GM12878 (cell line): ENCODE results near the gene SLC24A4. TPM values are rescaled to one million over a fixed set of nuclear protein-coding genes. Genes with fewer than 3 reads are reported as not detected.

ENCODE experiments used
- ATAC-seq: fragments of 200-7000 bp; cut with Tn5 transposase; 3 replicates; pipeline ENCODE4 v1.9.1; 2020; ENCODE audit warnings: mild to moderate bottlenecking, moderate library complexity
- BruUV-seq: library from RNA; stranded (reverse); fragments of 400-500 nt; replicated peaks from 2 replicates; lab custom pipeline; 2021; lab: Mats Ljungman, UMichigan
- CTCF ChIA-PET: fragments of 300-600 bp; sonication (Branson Sonifier 250); formaldehyde crosslinking; extraction: SDS; loops from one replicate; lab custom pipeline; 2021; ENCODE audit warnings: inconsistent platforms; lab: Yijun Ruan, JAX
- POLR2A ChIA-PET: fragments of 350-600 bp; formaldehyde crosslinking; extraction: SDS; loops from one replicate; lab custom pipeline; 2021; ENCODE audit warnings: inconsistent platforms; lab: Charles Lee
- RAD21 ChIA-PET: fragments of 300-600 bp; sonication (Branson Sonifier 250); formaldehyde crosslinking; loops from one replicate; lab custom pipeline; 2023; ENCODE audit warnings: antibody characterized with exemption; ENCODE audit not compliant: unreplicated experiment; lab: Charles Lee
- SMC1A ChIA-PET: fragments of 300-600 bp; sonication (Branson Sonifier 250); formaldehyde crosslinking; loops from one replicate; lab custom pipeline; 2023; ENCODE audit not compliant: unreplicated experiment, uncharacterized antibody; lab: Charles Lee
- DNase-seq: peaks from one replicate; pipeline ENCODE4 v3.0.0-alpha.2; 2011; ENCODE audit warnings: low read depth, low spot score
- FAIRE-seq: peaks from 3 replicates; lab custom pipeline; 2011; peaks lifted over from hg19 to GRCh38; lab: Jason Lieb, UNC
- H2AFZ ChIP-seq: 2 replicates; pipeline ENCODE4 v1.6.0; 2011; ENCODE audit warnings: low read depth, low read length, control low read depth; ENCODE audit not compliant: control insufficient read depth
- H3K27ac ChIP-seq: 2 replicates; pipeline ENCODE4 v1.5.1; 2011; ENCODE audit warnings: control low read depth; ENCODE audit not compliant: control insufficient read depth, insufficient read depth
- H3K27me3 ChIP-seq, 2 experiments: replicated peaks in 1 of 2; 2 replicates each; pipeline versions ENCODE4 v1.6.0 to v1.6.1; 2011; ENCODE audit warnings: low read length in 1 of 2; ENCODE audit not compliant: control insufficient read depth in 2 of 2, insufficient read depth in 2 of 2
- H3K36me3 ChIP-seq, 2 experiments: 2 replicates each; pipeline ENCODE4 v1.5.1; 2011; ENCODE audit warnings: low read length in 1 of 2; ENCODE audit not compliant: control insufficient read depth in 2 of 2, insufficient read depth in 2 of 2
- H3K4me1 ChIP-seq: 2 replicates; pipeline ENCODE4 v1.6.1; 2011; ENCODE audit warnings: mild to moderate bottlenecking, low read length, moderate library complexity, mixed read lengths; ENCODE audit not compliant: control insufficient read depth, insufficient read depth
- H3K4me2 ChIP-seq: 2 replicates; pipeline ENCODE4 v1.6.0; 2011; ENCODE audit warnings: control low read depth; ENCODE audit not compliant: control insufficient read depth, insufficient read depth
- H3K4me3 ChIP-seq: fragments of 200-600 bp; sonication (generic); 2 replicates; pipeline ENCODE4 v1.5.1; 2016
- H3K79me2 ChIP-seq: 2 replicates; pipeline ENCODE4 v1.6.0; 2011; ENCODE audit warnings: low read length; ENCODE audit not compliant: control insufficient read depth, insufficient read depth
- H3K9ac ChIP-seq: 2 replicates; pipeline ENCODE4 v1.8.0; 2011; ENCODE audit warnings: low read length, control low read depth, mixed read lengths; ENCODE audit not compliant: control insufficient read depth, insufficient read depth
- H3K9me3 ChIP-seq: replicated peaks from 3 replicates; pipeline ENCODE4 v1.5.1; 2011; ENCODE audit warnings: mild to moderate bottlenecking, low read length; ENCODE audit not compliant: control insufficient read depth, insufficient read depth
- H4K20me1 ChIP-seq: 2 replicates; pipeline ENCODE4 v1.6.0; 2011; ENCODE audit not compliant: control insufficient read depth, insufficient read depth
- ATF3 ChIP-seq: IDR thresholded peaks from 2 replicates; pipeline ENCODE4 v1.6.1; 2011; ENCODE audit warnings: low read depth, mild to moderate bottlenecking, low read length, moderate library complexity, borderline replicate concordance; ENCODE audit errors: extremely low read depth
- BHLHE40 ChIP-seq, 2 experiments: fragments of 450-650 bp in 1 of 2; IDR thresholded peaks; 2 replicates each; pipeline ENCODE4 v1.6.1; 2011 to 2017; ENCODE audit warnings: low read depth in 2 of 2, borderline replicate concordance in 1 of 2, improper control_type of control experiment in 1 of 2, low read length in 1 of 2, mild to moderate bottlenecking in 1 of 2
- E2F4 ChIP-seq: IDR thresholded peaks from 2 replicates; pipeline ENCODE4 v1.6.1; 2012; ENCODE audit warnings: low read depth, low read length, improper control_type of control experiment
- E4F1 ChIP-seq: fragments of 450-650 bp; IDR thresholded peaks from 2 replicates; pipeline ENCODE4 v1.6.1; 2018; ENCODE audit warnings: borderline replicate concordance, mild to moderate bottlenecking; ENCODE audit not compliant: partially characterized antibody
- MAX ChIP-seq: IDR thresholded peaks from 2 replicates; pipeline ENCODE4 v1.6.1; 2012; ENCODE audit warnings: low read depth, low read length, improper control_type of control experiment
- MLLT1 ChIP-seq: fragments of 450-650 bp; IDR thresholded peaks from 2 replicates; pipeline ENCODE4 v1.6.1; 2016; ENCODE audit warnings: mild to moderate bottlenecking
- NR2C1 ChIP-seq: fragments of 450-650 bp; IDR thresholded peaks from 2 replicates; pipeline ENCODE4 v1.6.1; 2017; ENCODE audit warnings: antibody characterized with exemption, mild to moderate bottlenecking, moderate library complexity
- RAD21 ChIP-seq: IDR thresholded peaks from 2 replicates; pipeline ENCODE4 v1.6.1; 2011; ENCODE audit warnings: mild to moderate bottlenecking, low read depth, low read length, moderate library complexity; ENCODE audit not compliant: insufficient read depth
- ZNF207 ChIP-seq: fragments of 450-650 bp; IDR thresholded peaks from 2 replicates; pipeline ENCODE4 v1.6.1; 2014; ENCODE audit warnings: antibody characterized with exemption, mild to moderate bottlenecking, borderline replicate concordance
- ZNF592 ChIP-seq: fragments of 450-650 bp; IDR thresholded peaks from 2 replicates; pipeline ENCODE4 v1.6.1; 2017; ENCODE audit warnings: mild to moderate bottlenecking, moderate library complexity
- ZZZ3 ChIP-seq: IDR thresholded peaks from 2 replicates; pipeline ENCODE4 v1.6.1; 2011; ENCODE audit warnings: low read depth; ENCODE audit not compliant: control insufficient read depth, insufficient read length
- WGBS: methylation state at CpG from one replicate; pipeline ENCODE4 v1.1.6; 2016; ENCODE audit warnings: low lambda C conversion rate; ENCODE audit not compliant: insufficient replicate concordance, insufficient coverage; ENCODE audit errors: missing lambda C conversion rate; 5-methylcytosine and 5-hydroxymethylcytosine counted together
- in situ Hi-C: fragments of 300-500 bp; cut with MboI; formaldehyde crosslinking; loops from 9 replicates; pipeline ENCODE4 v1.14.3; 2018; ENCODE audit warnings: mixed read lengths
- intact Hi-C: fragments of 100-400 bp; cut with micrococcal nuclease; formaldehyde crosslinking; loops from one replicate; pipeline ENCODE4 v1.14.2; 2022; ENCODE audit not compliant: unreplicated experiment
- polyA plus RNA-seq, 11 experiments: library from polyadenylated mRNA; depleted of rRNA in 4 of 11; unstranded in 6 of 11; stranded (reverse) in 5 of 11; fragments of >200 nt; fragmentation: Nextera tagmentation in 4 of 11; fragmentation: Illumina TruSeq in 1 of 11; extraction: Ambion mirVana in 4 of 11; extraction: Trizol in 1 of 11; gene quantifications; 1 replicate in 1 of 11; 2 replicates in 10 of 11; pipeline versions ENCODE4 v1.2.1 to v1.2.3, GENCODE V29; 2011 to 2016; ENCODE audit warnings: inconsistent platforms in 2 of 11, missing spikeins in 2 of 11, low read depth in 1 of 11
- total RNA-seq, 4 experiments: library from RNA; depleted of rRNA in 3 of 4; stranded (reverse); fragments of >200 nt in 3 of 4; fragmentation: Illumina TruSeq in 1 of 4; extraction: Trizol in 1 of 4; gene quantifications; 2 replicates each; pipeline versions ENCODE4 v1.2.1 to v1.2.3, GENCODE V29; 2013 to 2021

Gene SLC24A4
- total and polyA plus RNA-seq, 10 of the 15 experiments (the other 5 are each of a cell fraction or from before 2014, with no cell fraction given), result under 0.01 to 0.46 (median 0.04) TPM; not detected in 5

- no peak for TF ChIP-seq RAD21
Observed at GRCh38 chr14:92308716-92309115, 14.2 kb upstream of the SLC24A4 start (continued).

GRCh38 chr14:92309968-92310530, 12.9 kb upstream of the SLC24A4 start:
- H3K36me3 ChIP-seq, result no peaks in the 10 kb centered on the region
- H3K27me3 ChIP-seq, result no peaks in the 10 kb centered on the region; a peak in 1 of 4 replicates
- RAD21 ChIA-PET, result no interaction called here
- no peaks in the 10 kb centered on the region; the same call in 2 of the 3 replicates for H3K9me3 ChIP-seq
- H2AFZ ChIP-seq, result no peak overlapping the region
- H4K20me1 ChIP-seq, result no peaks in the 10 kb centered on the region; the same call in 1 of the 2 replicates
- SMC1A ChIA-PET, result no interaction called here
- intact Hi-C loops (no loop called here), in situ Hi-C loops (no loop called here)
- POLR2A ChIA-PET, result no interaction called here
- CTCF ChIA-PET, result no interaction called here
- no peak overlapping the region for H3K4me2 ChIP-seq
- H3K4me3 ChIP-seq, result no peak overlapping the region
- H3K9ac ChIP-seq, result no peak overlapping the region
- H3K79me2 ChIP-seq, result no peaks in the 10 kb centered on the region
- WGBS, result 57% methylated on average over 7 of the region's 7 CpGs
- no peak for DNase-seq
- no peaks in the 10 kb centered on the region for H3K4me1 ChIP-seq
- no peak for ATAC-seq
- no peak for FAIRE-seq
- H3K27ac ChIP-seq, result no peak overlapping the region
- BruUV-seq, result no TSS peak
- TF ChIP-seq MAX (no peak), NR2C1 (no peak), E2F4 (no peak), ZZZ3 (no peak), ZNF592 (no peak), MLLT1 (no peak), BHLHE40 (IDR thresholded peaks at IDR 0.05; ENCODE audit: borderline replicate concordance in 1 of 2, low read depth in 2 of 2, low read length in 1 of 2) (no peak), ZNF207 (no peak), E4F1 (no peak), ATF3 (no peak)
